ENCODE data around the gene HOXD12. TPM values are rescaled to one million over a fixed set of nuclear protein-coding genes. Genes with fewer than 3 reads are reported as not detected.

The HOXD12 gene
- polyA plus RNA-seq, 1 donor (not counting 4 experiments of a cell fraction or from before 2014, with no cell fraction given): not detected

DNA sequence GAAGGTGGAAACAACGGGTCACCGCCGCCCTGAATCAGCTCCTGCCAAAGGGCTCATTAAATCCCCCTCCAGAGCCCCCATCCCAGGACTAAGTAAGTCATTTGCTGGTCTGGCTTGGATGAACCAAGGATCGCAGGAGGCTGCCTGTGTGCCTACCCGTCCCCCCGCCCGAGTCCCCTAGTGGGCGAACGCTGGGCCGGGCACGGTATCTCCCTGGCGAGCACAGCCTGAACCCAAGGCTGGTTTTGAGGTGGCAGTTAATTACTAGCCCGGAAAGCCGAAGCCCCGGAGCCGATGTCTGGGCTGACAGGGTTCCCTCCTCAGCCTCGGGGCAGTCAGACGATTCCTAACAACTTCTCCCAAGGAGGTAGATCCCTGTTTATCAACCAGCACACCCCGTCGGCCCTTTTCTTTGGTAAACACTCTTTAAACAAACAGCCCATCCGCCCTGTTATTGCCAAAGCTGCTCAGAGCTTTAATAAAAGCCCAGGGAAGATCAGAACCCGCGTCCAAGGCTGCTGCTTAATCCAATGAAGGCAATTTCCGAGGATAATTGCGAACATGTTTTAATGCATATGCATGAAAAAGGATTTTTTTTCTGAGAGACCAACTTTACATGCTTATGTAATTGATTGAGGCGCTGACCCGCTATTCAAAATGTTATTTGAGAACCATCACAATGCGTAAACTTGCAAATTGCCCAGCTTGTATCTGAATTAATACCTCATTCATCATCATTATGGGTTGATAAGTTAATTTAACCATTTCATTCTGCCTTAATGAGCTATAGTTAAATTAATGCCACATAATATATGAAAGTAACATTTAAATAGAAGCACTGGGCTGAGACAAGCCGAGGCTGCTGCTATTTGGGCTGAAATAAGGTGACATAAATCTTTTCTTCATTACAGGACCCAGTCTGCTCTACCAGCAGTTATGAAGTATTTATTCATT lies 26.4 kb upstream of the HOXD12 start:
- H3K4me1 ChIP-seq (ENCODE audit: control insufficient read depth, extremely low read depth, insufficient read depth, low read length): no peaks in the 10 kb centered on the region
- H3K79me2 ChIP-seq (ENCODE audit: control insufficient read depth, insufficient read depth, low read length): no peaks in the 10 kb centered on the region
- no peaks in the 10 kb centered on the region for H3K36me3 ChIP-seq (ENCODE audit: control insufficient read depth in 2 of 2, extremely low read depth in 1 of 2, insufficient read depth in 2 of 2, low read length in 2 of 2)
- H2AFZ ChIP-seq (ENCODE audit: control insufficient read depth, low read length): no peak overlapping the region
- H3K9me3 ChIP-seq (ENCODE audit: control insufficient read depth, low read depth, low read length): no peaks in the 10 kb centered on the region
- H3K27me3 ChIP-seq (ENCODE audit: control insufficient read depth, extremely low read depth, insufficient read depth, low read length): peaks cover 91% of the 10 kb centered on the region
- no peak overlapping the region for H3K27ac ChIP-seq (ENCODE audit: control insufficient read depth, insufficient read depth, low read length)
- H3K4me2 ChIP-seq (ENCODE audit: control insufficient read depth, extremely low read depth, insufficient read depth, low read depth, low read length): no peak overlapping the region
- no peaks in the 10 kb centered on the region for H4K20me1 ChIP-seq (ENCODE audit: control insufficient read depth, extremely low read depth, insufficient read depth, low read length)
- FAIRE-seq (no peak), DNase-seq (ENCODE audit: low read depth, low spot score) (no peak)
- dilution Hi-C loops (cut with MboI; ENCODE audit: extremely low pct_ligation_motif_present, low sequenced_read_pairs): no loop called here
- no peak overlapping the region for H3K4me3 ChIP-seq (ENCODE audit: control insufficient read depth in 2 of 3, extremely low read depth in 1 of 3, insufficient read depth in 2 of 3, low read depth in 1 of 3, low read length in 3 of 3)
- H3K9ac ChIP-seq (ENCODE audit: control insufficient read depth, extremely low read depth, insufficient read depth, low read length): no peak overlapping the region
- TF ChIP-seq, protein P1, sequence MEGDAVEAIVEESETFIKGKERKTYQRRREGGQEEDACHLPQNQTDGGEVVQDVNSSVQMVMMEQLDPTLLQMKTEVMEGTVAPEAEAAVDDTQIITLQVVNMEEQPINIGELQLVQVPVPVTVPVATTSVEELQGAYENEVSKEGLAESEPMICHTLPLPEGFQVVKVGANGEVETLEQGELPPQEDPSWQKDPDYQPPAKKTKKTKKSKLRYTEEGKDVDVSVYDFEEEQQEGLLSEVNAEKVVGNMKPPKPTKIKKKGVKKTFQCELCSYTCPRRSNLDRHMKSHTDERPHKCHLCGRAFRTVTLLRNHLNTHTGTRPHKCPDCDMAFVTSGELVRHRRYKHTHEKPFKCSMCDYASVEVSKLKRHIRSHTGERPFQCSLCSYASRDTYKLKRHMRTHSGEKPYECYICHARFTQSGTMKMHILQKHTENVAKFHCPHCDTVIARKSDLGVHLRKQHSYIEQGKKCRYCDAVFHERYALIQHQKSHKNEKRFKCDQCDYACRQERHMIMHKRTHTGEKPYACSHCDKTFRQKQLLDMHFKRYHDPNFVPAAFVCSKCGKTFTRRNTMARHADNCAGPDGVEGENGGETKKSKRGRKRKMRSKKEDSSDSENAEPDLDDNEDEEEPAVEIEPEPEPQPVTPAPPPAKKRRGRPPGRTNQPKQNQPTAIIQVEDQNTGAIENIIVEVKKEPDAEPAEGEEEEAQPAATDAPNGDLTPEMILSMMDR (optimal IDR thresholded peaks at IDR 0.05 in 1 of 3, IDR thresholded peaks at IDR 0.05 in 1 of 3, conservative IDR thresholded peaks at IDR 0.05 in 1 of 3; ENCODE audit: extremely low read depth in 1 of 3, insufficient read depth in 2 of 3, low read length in 3 of 3): no peak
- TF ChIP-seq EZH2 (IDR thresholded peaks at IDR 0.05; ENCODE audit: low read length): peak; percentile 79
- H3K9me1 ChIP-seq (ENCODE audit: control insufficient read depth, extremely low read depth, insufficient read depth, low read length): no peaks in the 10 kb centered on the region

DNA sequence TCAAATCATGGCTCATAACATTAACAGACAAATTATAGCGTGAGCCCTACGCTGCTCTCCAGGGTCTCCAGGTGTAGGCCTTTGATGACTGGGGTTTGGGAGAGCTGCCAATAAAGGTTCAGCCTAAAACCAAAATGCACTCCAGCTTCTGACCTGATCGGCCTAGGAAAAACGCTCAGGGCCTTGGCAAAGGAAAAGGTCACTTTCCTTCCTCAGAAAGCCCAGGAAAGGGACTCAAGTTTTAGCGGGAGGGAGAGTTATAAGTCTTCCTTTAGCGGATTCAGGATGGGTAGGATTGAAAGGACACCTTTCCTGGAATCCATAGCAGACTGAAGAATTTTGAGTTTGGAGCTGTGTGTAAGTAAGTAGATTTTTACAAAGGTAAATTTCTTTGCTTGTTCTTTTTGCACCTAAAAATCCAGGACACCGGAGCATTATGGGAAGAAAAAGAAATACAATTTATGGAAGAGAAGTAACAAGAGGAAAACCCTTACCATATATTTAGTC lies 24.6 kb upstream of the HOXD12 start:
- Histone ChIP-seq H4K20me1 (ENCODE audit: control insufficient read depth, extremely low read depth, insufficient read depth, low read length) (no peaks in the 10 kb centered on the region), H3K27me3 (ENCODE audit: control insufficient read depth, extremely low read depth, insufficient read depth, low read length) (peaks cover 91% of the 10 kb centered on the region), H3K9me3 (ENCODE audit: control insufficient read depth, low read depth, low read length) (peaks cover 2% of the 10 kb centered on the region), H3K79me2 (ENCODE audit: control insufficient read depth, insufficient read depth, low read length) (no peaks in the 10 kb centered on the region), H3K27ac (ENCODE audit: control insufficient read depth, insufficient read depth, low read length) (no peak overlapping the region), H3K9ac (ENCODE audit: control insufficient read depth, extremely low read depth, insufficient read depth, low read length) (no peak overlapping the region), H3K4me3 (ENCODE audit: control insufficient read depth in 2 of 3, extremely low read depth in 1 of 3, insufficient read depth in 2 of 3, low read depth in 1 of 3, low read length in 3 of 3) (no peak overlapping the region), H3K9me1 (ENCODE audit: control insufficient read depth, extremely low read depth, insufficient read depth, low read length) (no peaks in the 10 kb centered on the region), H2AFZ (ENCODE audit: control insufficient read depth, low read length) (no peak overlapping the region), H3K4me1 (ENCODE audit: control insufficient read depth, extremely low read depth, insufficient read depth, low read length) (no peaks in the 10 kb centered on the region), H3K36me3 (ENCODE audit: control insufficient read depth in 2 of 2, extremely low read depth in 1 of 2, insufficient read depth in 2 of 2, low read length in 2 of 2) (no peaks in the 10 kb centered on the region), H3K4me2 (ENCODE audit: control insufficient read depth, extremely low read depth, insufficient read depth, low read depth, low read length) (no peak overlapping the region)
- DNase-seq (ENCODE audit: low read depth, low spot score) (no peak), FAIRE-seq (no peak)
- TF ChIP-seq EZH2 (IDR thresholded peaks at IDR 0.05; ENCODE audit: low read length): no peak
- TF ChIP-seq, protein P1 (optimal IDR thresholded peaks at IDR 0.05 in 1 of 3, IDR thresholded peaks at IDR 0.05 in 1 of 3, conservative IDR thresholded peaks at IDR 0.05 in 1 of 3; ENCODE audit: extremely low read depth in 1 of 3, insufficient read depth in 2 of 3, low read length in 3 of 3): no peak
- dilution Hi-C loops (cut with MboI; ENCODE audit: extremely low pct_ligation_motif_present, low sequenced_read_pairs): no loop called here

Data from keratinocyte (primary cell).